H9 (cell line): ENCODE measurements around the gene TSC22D3. TPM values are rescaled to one million over a fixed set of nuclear protein-coding genes. Genes with fewer than 3 reads are reported as not detected.
"Not testable (repeated sequence)": the region's sequence is repeated elsewhere in the genome, so short reads cannot be mapped to it uniquely, and the experiment has no call there.

Source experiments
- DNase-seq: peaks from one replicate; pipeline ENCODE4 v3.0.0-alpha.2; 2017
- H2AFZ ChIP-seq: one replicate; pipeline ENCODE4 v1.6.1; 2013; ENCODE audit warnings: mild to moderate bottlenecking, low read length, control low read depth, moderate library complexity
- H2AK5ac ChIP-seq: 2 replicates; pipeline ENCODE4 v1.6.1; 2013; ENCODE audit warnings: low read length, control low read depth, mixed read lengths; ENCODE audit not compliant: insufficient read length
- H2BK120ac ChIP-seq: one replicate; pipeline ENCODE4 v1.6.1; 2013; ENCODE audit warnings: low read depth, mild to moderate bottlenecking, low read length, control low read depth, inconsistent platforms; ENCODE audit not compliant: poor library complexity, severe bottlenecking
- H2BK12ac ChIP-seq: 2 replicates; pipeline ENCODE4 v1.6.1; 2013; ENCODE audit warnings: low read length, control low read depth, mixed read lengths, low read depth; ENCODE audit not compliant: insufficient read length
- H2BK15ac ChIP-seq: 2 replicates; pipeline ENCODE4 v1.6.1; 2013; ENCODE audit warnings: low read depth, low read length, control low read depth
- H2BK20ac ChIP-seq: one replicate; pipeline ENCODE4 v1.6.1; 2013; ENCODE audit warnings: low read depth, mild to moderate bottlenecking, low read length, control low read depth, inconsistent platforms; ENCODE audit not compliant: poor library complexity, severe bottlenecking
- H2BK5ac ChIP-seq: 2 replicates; pipeline ENCODE4 v1.6.1; 2013; ENCODE audit warnings: low read length, control low read depth, mixed read lengths; ENCODE audit not compliant: insufficient read length
- H3K14ac ChIP-seq: 2 replicates; pipeline ENCODE4 v1.6.1; 2013; ENCODE audit warnings: low read length, control low read depth; ENCODE audit not compliant: insufficient read depth
- H3K18ac ChIP-seq: 2 replicates; pipeline ENCODE4 v1.6.1; 2013; ENCODE audit warnings: low read depth, mild to moderate bottlenecking, mixed read lengths, low read length, control low read depth; ENCODE audit not compliant: insufficient read length
- H3K23ac ChIP-seq: 2 replicates; pipeline ENCODE4 v1.6.1; 2013; ENCODE audit warnings: low read length, control low read depth, mixed read lengths, low read depth; ENCODE audit not compliant: insufficient read length
- H3K23me2 ChIP-seq: 2 replicates; pipeline ENCODE4 v1.6.1; 2013; ENCODE audit warnings: low read depth, mild to moderate bottlenecking, mixed read lengths, low read length, control low read depth; ENCODE audit not compliant: insufficient read length, poor library complexity, severe bottlenecking
- H3K27ac ChIP-seq: 2 replicates; pipeline ENCODE4 v1.5.1; 2013; ENCODE audit warnings: low read length, control low read depth, mixed read lengths, low read depth; ENCODE audit not compliant: insufficient read length
- H3K27me3 ChIP-seq: 2 replicates; pipeline ENCODE4 v1.6.1; 2013; ENCODE audit warnings: low read length, control low read depth, inconsistent platforms; ENCODE audit not compliant: insufficient read depth
- H3K4ac ChIP-seq: 2 replicates; pipeline ENCODE4 v1.6.1; 2013; ENCODE audit warnings: low read depth, mild to moderate bottlenecking, control low read depth, inconsistent platforms, low read length, moderate library complexity
- H3K4me1 ChIP-seq: 2 replicates; pipeline ENCODE4 v1.6.1; 2013; ENCODE audit warnings: low read length, control low read depth, inconsistent platforms; ENCODE audit not compliant: insufficient read depth
- H3K4me2 ChIP-seq: 2 replicates; pipeline ENCODE4 v1.6.1; 2013; ENCODE audit warnings: low read length, control low read depth, mixed read lengths; ENCODE audit not compliant: insufficient read length, insufficient read depth
- H3K56ac ChIP-seq: 2 replicates; pipeline ENCODE4 v1.6.1; 2013; ENCODE audit warnings: low read depth, mild to moderate bottlenecking, mixed read lengths, low read length, control low read depth; ENCODE audit not compliant: insufficient read length
- H3K79me1 ChIP-seq: 2 replicates; pipeline ENCODE4 v1.6.1; 2013; ENCODE audit warnings: low read depth, mild to moderate bottlenecking, moderate library complexity, low read length, control low read depth, inconsistent platforms; ENCODE audit not compliant: insufficient read depth, poor library complexity, severe bottlenecking
- H3K79me2 ChIP-seq: 2 replicates; pipeline ENCODE4 v1.6.1; 2013; ENCODE audit warnings: low read length, control low read depth, inconsistent platforms; ENCODE audit not compliant: insufficient read depth
- H3K9ac ChIP-seq: 2 replicates; pipeline ENCODE4 v1.6.1; 2013; ENCODE audit warnings: low read length, control low read depth, mixed read lengths; ENCODE audit not compliant: insufficient read length; ENCODE audit errors: extremely low read depth
- H3K9me3 ChIP-seq: one replicate; pipeline ENCODE4 v1.6.1; 2013; ENCODE audit warnings: low read depth, low read length, inconsistent platforms; ENCODE audit not compliant: control insufficient read depth
- H3T11ph ChIP-seq: one replicate; pipeline ENCODE4 v1.6.1; 2013; ENCODE audit warnings: mild to moderate bottlenecking, low read length, control low read depth, inconsistent platforms
- H4K20me1 ChIP-seq: one replicate; pipeline ENCODE4 v1.6.1; 2013; ENCODE audit not compliant: control insufficient read depth, insufficient read length, insufficient read depth
- H4K5ac ChIP-seq: 2 replicates; pipeline ENCODE4 v1.6.1; 2013; ENCODE audit warnings: low read depth, mild to moderate bottlenecking, mixed read lengths, low read length, control low read depth; ENCODE audit not compliant: insufficient read length
- H4K8ac ChIP-seq: replicated peaks from 2 replicates; pipeline ENCODE4 v1.6.1; 2013; ENCODE audit warnings: low read length, control low read depth, mixed read lengths, low read depth; ENCODE audit not compliant: insufficient read length
- H4K91ac ChIP-seq: 2 replicates; pipeline ENCODE4 v1.6.1; 2013; ENCODE audit warnings: low read depth, mild to moderate bottlenecking, moderate library complexity, mixed read lengths, low read length, control low read depth; ENCODE audit not compliant: insufficient read length
- H3K27ac Mint-ChIP-seq, 3 experiments: 2 replicates in 2 of 3; 3 replicates in 1 of 3; pipeline ENCODE4 v1.8.0; 2020 to 2021; ENCODE audit warnings: mixed read lengths in 3 of 3, mild to moderate bottlenecking in 1 of 3, moderate library complexity in 1 of 3
- H3K27me3 Mint-ChIP-seq: 2 replicates; pipeline ENCODE4 v1.8.0; 2021; ENCODE audit warnings: low read depth, mild to moderate bottlenecking, moderate library complexity, mixed read lengths
- H3K36me3 Mint-ChIP-seq, 3 experiments: 2 replicates in 2 of 3; 3 replicates in 1 of 3; pipeline ENCODE4 v1.8.0; 2020 to 2021; ENCODE audit warnings: low read depth in 3 of 3, mixed read lengths in 3 of 3; ENCODE audit not compliant: insufficient read depth in 1 of 3
- H3K4me1 Mint-ChIP-seq, 2 experiments: 2 replicates each; pipeline ENCODE4 v1.8.0; 2020; ENCODE audit warnings: mixed read lengths in 2 of 2
- H3K4me3 Mint-ChIP-seq, 2 experiments: 2 replicates in 1 of 2; 3 replicates in 1 of 2; pipeline ENCODE4 v1.8.0; 2020 to 2021; ENCODE audit warnings: mild to moderate bottlenecking in 2 of 2, mixed read lengths in 2 of 2, moderate library complexity in 1 of 2
- H3K9me3 Mint-ChIP-seq, 2 experiments: 2 replicates in 1 of 2; 3 replicates in 1 of 2; pipeline ENCODE4 v1.8.0; 2020; ENCODE audit warnings: mild to moderate bottlenecking in 2 of 2, mixed read lengths in 2 of 2, moderate library complexity in 1 of 2
- CTCF ChIP-seq: fragments of 200-600 bp; sonication (generic); conservative IDR thresholded peaks from 3 replicates; pipeline ENCODE4 v1.8.0; 2021; ENCODE audit warnings: antibody characterized with exemption, mild to moderate bottlenecking
- WGBS: extraction: QIAGEN DNeasy Blood & Tissue Kit; methylation state at CpG from one replicate; pipeline ENCODE4 v1.1.7; 2013; ENCODE audit warnings: missing lambda C conversion rate, low lambda C conversion rate, mixed read lengths; ENCODE audit not compliant: insufficient read length; ENCODE audit errors: extremely low coverage; 5-methylcytosine and 5-hydroxymethylcytosine counted together
- total RNA-seq: library from RNA; stranded (reverse); gene quantifications from 2 replicates; pipeline ENCODE4 v1.2.1, GENCODE V29; 2021

Gene TSC22D3
- total RNA-seq, 1 experiment from 2014 or later, result 10.5 TPM

- H3K4me2 ChIP-seq, result no peak overlapping the region
- H3K79me2 ChIP-seq, result no peaks in the 10 kb centered on the region
These were observed 102.6 kb downstream of the TSC22D3 start for GRCh38 chrX:107672955-107673378.

GRCh38 chrX:107671256-107671655 is 104.3 kb downstream of the TSC22D3 start:
- H2BK120ac ChIP-seq, H3K14ac ChIP-seq, H3K18ac ChIP-seq, H2AFZ ChIP-seq, H4K5ac ChIP-seq, H2BK5ac ChIP-seq, H2AK5ac ChIP-seq, H2BK15ac ChIP-seq, H3K27ac Mint-ChIP-seq, H2BK12ac ChIP-seq, H3T11ph ChIP-seq, H3K36me3 Mint-ChIP-seq, DNase-seq, H3K79me2 ChIP-seq, H3K4me2 ChIP-seq, H3K79me1 ChIP-seq, H3K4me1 ChIP-seq, H3K27me3 ChIP-seq, H3K9me3 ChIP-seq, H4K8ac ChIP-seq, H2BK20ac ChIP-seq, H3K4ac ChIP-seq, H3K9ac ChIP-seq, H3K23me2 ChIP-seq, H3K23ac ChIP-seq, H3K27me3 Mint-ChIP-seq, H3K27ac ChIP-seq, H4K20me1 ChIP-seq, H3K56ac ChIP-seq, H4K91ac ChIP-seq, H3K4me3 Mint-ChIP-seq: not testable (repeated sequence)
- no CpG with 5 or more reads among the region's 9 CpGs for WGBS
- Mint-ChIP-seq H3K9me3 (peaks cover 0 to 67% of the 10 kb centered on the region in 2 experiments; a peak in 3 of 5 replicates), H3K4me1 (peaks cover 2 to 36% of the 10 kb centered on the region in 2 experiments; a peak in 3 of 4 replicates)

More at GRCh38 chrX:107672955-107673378, 102.6 kb downstream of the TSC22D3 start:
- Histone ChIP-seq H3K56ac (no peak overlapping the region), H3T11ph (no peak overlapping the region), H3K23me2 (no peaks in the 10 kb centered on the region), H4K8ac (no peak overlapping the region), H4K91ac (no peak overlapping the region), H3K9me3 (no peaks in the 10 kb centered on the region), H3K4ac (no peak overlapping the region), H2BK12ac (no peak overlapping the region), H3K9ac (no peak overlapping the region), H3K79me1 (no peaks in the 10 kb centered on the region), H4K5ac (no peak overlapping the region), H2BK5ac (no peak overlapping the region), H2AK5ac (no peak overlapping the region), H3K4me1 (no peaks in the 10 kb centered on the region; the same call in 1 of the 2 replicates), H3K27me3 (no peaks in the 10 kb centered on the region; the same call in 1 of the 2 replicates), H3K23ac (no peak overlapping the region), H2BK15ac (no peak overlapping the region), H3K27ac (no peak overlapping the region), H2BK120ac (no peak overlapping the region), H3K14ac (no peak overlapping the region), H2BK20ac (no peak overlapping the region), H2AFZ (no peak overlapping the region), H3K18ac (no peak overlapping the region), H4K20me1 (no peaks in the 10 kb centered on the region)
- Mint-ChIP-seq H3K4me1 (peaks cover 2 to 47% of the 10 kb centered on the region in 2 experiments; a peak in 3 of 4 replicates), H3K27me3 (peaks cover 6% of the 10 kb centered on the region), H3K4me3 (peak overlapping the region in 1 of 2 experiments; percentile 51; a peak in 2 of 5 replicates), H3K27ac (no peak overlapping the region), H3K9me3 (peaks cover 0 to 66% of the 10 kb centered on the region in 2 experiments; a peak in 2 of 5 replicates), H3K36me3 (no peaks in the 10 kb centered on the region)
- peak; percentile 68 for TF ChIP-seq CTCF
- DNase-seq, result peak; percentile 81
- no CpG with 5 or more reads among the region's 9 CpGs for WGBS
